Activated CD8-positive, alpha-beta T cell treated with anti-CD3 and anti-CD28 coated beads for 36 hours (primary cell): ENCODE data around the gene CLIC3. TPM values are rescaled to one million over a fixed set of nuclear protein-coding genes. Genes with fewer than 3 reads are reported as not detected.
A peak's percentile ranks its signal among the peaks of the same experiment; 100 is the strongest.

ENCODE experiments used
- ATAC-seq: fragments of 200-7000 bp; cut with Tn5 transposase; one replicate; pipeline ENCODE4 v1.10.0; 2021; ENCODE audit warnings: mild to moderate bottlenecking, moderate library complexity
- CTCF ChIA-PET: fragments of 350-600 bp; sonication (Branson Sonifier 250); formaldehyde crosslinking; loops from one replicate; lab custom pipeline; 2021; ENCODE audit warnings: antibody characterized with exemption; lab: Charles Lee
- POLR2A ChIA-PET: fragments of 350-600 bp; sonication (Branson Sonifier 250); formaldehyde crosslinking; loops from one replicate; lab custom pipeline; 2021; ENCODE audit warnings: antibody characterized with exemption; lab: Charles Lee
- DNase-seq: peaks from one replicate; pipeline ENCODE4 v3.0.0-alpha.2; 2020
- H3K27ac Mint-ChIP-seq: one replicate; pipeline ENCODE4 v1.8.0; 2021; ENCODE audit warnings: mild to moderate bottlenecking, mixed read lengths
- H3K27me3 Mint-ChIP-seq: one replicate; pipeline ENCODE4 v1.8.0; 2021; ENCODE audit warnings: mixed read lengths
- H3K36me3 Mint-ChIP-seq: one replicate; pipeline ENCODE4 v1.8.0; 2021; ENCODE audit warnings: low read depth, mixed read lengths
- H3K4me1 Mint-ChIP-seq: one replicate; pipeline ENCODE4 v1.8.0; 2021; ENCODE audit warnings: low read depth, mixed read lengths
- H3K4me3 Mint-ChIP-seq: one replicate; pipeline ENCODE4 v1.8.0; 2021; ENCODE audit warnings: mild to moderate bottlenecking, moderate library complexity, mixed read lengths
- H3K9me3 Mint-ChIP-seq: one replicate; pipeline ENCODE4 v1.8.0; 2021; ENCODE audit warnings: mixed read lengths
- intact Hi-C: fragments of 100-400 bp; cut with micrococcal nuclease; formaldehyde crosslinking; loops from one replicate; pipeline ENCODE4 v1.10.0; 2022
- total RNA-seq, 2 experiments: library from RNA; stranded (reverse); gene quantifications; one replicate each; pipeline ENCODE4 v1.2.3, GENCODE V29; 2021
- TF ChIP-seq, protein P1 (sequence below): fragments of 200-600 bp; IDR thresholded peaks from one replicate; pipeline ENCODE4 v1.8.0; 2022; ENCODE audit warnings: antibody characterized with exemption, mild to moderate bottlenecking

Gene CLIC3
- total RNA-seq, 2 experiments from 2014 or later: not detected

DNA sequence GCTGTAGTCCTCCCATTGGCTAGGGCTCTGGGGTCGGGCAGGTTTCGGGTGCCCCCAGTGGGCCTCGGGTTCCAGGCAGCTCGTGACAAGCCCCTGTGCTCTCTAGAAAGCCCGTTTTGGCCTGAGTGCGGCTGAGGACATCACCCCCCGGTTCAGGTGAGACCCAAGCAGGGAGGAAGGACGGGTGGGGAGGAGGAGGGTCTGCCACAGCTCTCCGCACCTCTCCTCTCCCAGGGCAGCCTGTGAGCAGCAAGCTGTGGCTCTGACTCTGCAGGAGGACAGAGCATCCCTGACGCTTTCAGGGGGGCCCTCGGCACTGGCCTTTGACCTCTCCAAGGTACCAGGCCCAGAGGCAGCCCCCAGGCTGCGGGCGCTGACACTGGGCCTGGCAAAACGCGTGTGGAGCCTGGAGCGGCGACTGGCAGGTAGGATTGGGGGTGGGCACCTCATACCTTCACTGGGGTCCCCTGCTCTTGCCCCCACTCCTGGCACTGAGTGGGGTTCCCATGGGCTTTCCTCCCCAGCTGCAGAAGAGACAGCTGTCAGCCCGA is 3.5 kb downstream of the CLIC3 start:
- TF ChIP-seq, protein P1, sequence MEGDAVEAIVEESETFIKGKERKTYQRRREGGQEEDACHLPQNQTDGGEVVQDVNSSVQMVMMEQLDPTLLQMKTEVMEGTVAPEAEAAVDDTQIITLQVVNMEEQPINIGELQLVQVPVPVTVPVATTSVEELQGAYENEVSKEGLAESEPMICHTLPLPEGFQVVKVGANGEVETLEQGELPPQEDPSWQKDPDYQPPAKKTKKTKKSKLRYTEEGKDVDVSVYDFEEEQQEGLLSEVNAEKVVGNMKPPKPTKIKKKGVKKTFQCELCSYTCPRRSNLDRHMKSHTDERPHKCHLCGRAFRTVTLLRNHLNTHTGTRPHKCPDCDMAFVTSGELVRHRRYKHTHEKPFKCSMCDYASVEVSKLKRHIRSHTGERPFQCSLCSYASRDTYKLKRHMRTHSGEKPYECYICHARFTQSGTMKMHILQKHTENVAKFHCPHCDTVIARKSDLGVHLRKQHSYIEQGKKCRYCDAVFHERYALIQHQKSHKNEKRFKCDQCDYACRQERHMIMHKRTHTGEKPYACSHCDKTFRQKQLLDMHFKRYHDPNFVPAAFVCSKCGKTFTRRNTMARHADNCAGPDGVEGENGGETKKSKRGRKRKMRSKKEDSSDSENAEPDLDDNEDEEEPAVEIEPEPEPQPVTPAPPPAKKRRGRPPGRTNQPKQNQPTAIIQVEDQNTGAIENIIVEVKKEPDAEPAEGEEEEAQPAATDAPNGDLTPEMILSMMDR: no peak
- ChIA-PET POLR2A (interaction anchor here (0.8 to 1.4 kb wide), 15 partner anchors 8 to 215 kb away, joined by 3 to 5 read pairs (median 3); partner anchors contain the start of genes LRRC26 and MAN1B1), CTCF (interaction anchor here (1.0 to 5.8 kb wide), 8 partner anchors 7 to 91 kb away, joined by 3 to 48 read pairs (median 4); partner anchors contain the start of genes ABCA2 and NPDC1)
- peaks cover 29% of the 10 kb centered on the region for H3K4me1 Mint-ChIP-seq
- peak overlapping the region; percentile 86 for H3K4me3 Mint-ChIP-seq
- no peaks in the 10 kb centered on the region for H3K9me3 Mint-ChIP-seq
- no peak for DNase-seq
- ATAC-seq: peak; percentile 0
- peaks cover 6% of the 10 kb centered on the region for H3K36me3 Mint-ChIP-seq
- peaks cover 3% of the 10 kb centered on the region for H3K27me3 Mint-ChIP-seq
- H3K27ac Mint-ChIP-seq: peak overlapping the region; percentile 88
- intact Hi-C loops: no loop called here

DNA sequence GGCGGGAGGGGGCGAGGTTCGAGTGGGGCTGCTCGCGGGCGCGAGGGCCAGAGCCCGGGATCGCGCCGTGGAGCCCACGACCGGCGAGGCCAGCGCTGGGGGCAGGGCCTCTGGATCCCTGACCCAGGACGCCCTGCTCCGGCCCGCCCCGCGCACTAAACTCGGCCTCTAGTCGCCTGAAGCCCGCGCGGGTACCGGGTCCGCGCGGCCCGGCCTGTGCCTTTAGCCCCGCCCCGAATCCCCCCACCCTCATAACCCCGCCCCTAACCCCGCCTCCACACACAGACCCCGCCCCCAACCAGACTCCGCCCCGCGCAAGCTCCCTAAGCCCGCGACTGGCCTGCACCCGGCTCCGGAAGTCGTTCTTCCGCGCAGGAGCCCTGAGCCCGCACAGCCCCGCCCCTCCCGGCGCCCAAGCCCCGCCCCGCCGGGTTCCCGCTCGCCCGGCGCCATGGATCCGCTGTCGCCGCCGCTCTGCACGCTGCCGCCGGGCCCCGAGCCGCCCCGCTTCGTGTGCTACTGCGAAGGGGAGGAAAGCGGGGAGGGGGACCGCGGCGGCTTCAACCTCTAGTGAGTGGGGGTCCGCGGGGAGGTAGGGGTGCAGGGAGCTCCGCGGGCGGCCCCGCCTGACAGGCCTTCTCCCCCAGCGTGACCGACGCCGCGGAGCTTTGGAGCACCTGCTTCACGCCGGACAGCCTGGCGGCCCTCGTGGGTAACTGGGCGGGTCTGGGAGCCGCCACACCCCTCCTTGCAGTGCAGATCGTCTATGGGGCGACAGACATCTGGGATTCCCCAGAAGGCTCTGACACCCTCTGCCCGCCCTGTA is 4.2 kb downstream of the CLIC3 start, which contains the start of gene PAXX:
Gene PAXX (plus strand): TSS at position 430 of the 826 bp plus-strand sequence. CDS start 22 bp downstream, at position 452.
- peaks cover 22% of the 10 kb centered on the region for H3K4me1 Mint-ChIP-seq
- TF ChIP-seq, protein P1: no peak
- POLR2A ChIA-PET: interaction anchor here (0.6 to 1.4 kb wide), 22 partner anchors 8 to 215 kb away, joined by 3 to 5 read pairs (median 3); partner anchors contain the start of genes LRRC26, MAN1B1 and TRAF2
- intact Hi-C loops: no loop called here
- ATAC-seq: peak; percentile 92
- no peaks in the 10 kb centered on the region for H3K27me3 Mint-ChIP-seq
- H3K36me3 Mint-ChIP-seq: peaks cover 6% of the 10 kb centered on the region
- DNase-seq: peak; percentile 96
- peak within 1 kb of the TSS; percentile 86 for H3K4me3 Mint-ChIP-seq
- H3K27ac Mint-ChIP-seq: peak within 1 kb of the TSS; percentile 88
- no peaks in the 10 kb centered on the region for H3K9me3 Mint-ChIP-seq
- CTCF ChIA-PET: interaction anchor here (1.0 to 5.8 kb wide), 11 partner anchors 8 to 321 kb away, joined by 3 to 48 read pairs (median 4); partner anchors contain the start of genes ABCA2 and NPDC1

DNA sequence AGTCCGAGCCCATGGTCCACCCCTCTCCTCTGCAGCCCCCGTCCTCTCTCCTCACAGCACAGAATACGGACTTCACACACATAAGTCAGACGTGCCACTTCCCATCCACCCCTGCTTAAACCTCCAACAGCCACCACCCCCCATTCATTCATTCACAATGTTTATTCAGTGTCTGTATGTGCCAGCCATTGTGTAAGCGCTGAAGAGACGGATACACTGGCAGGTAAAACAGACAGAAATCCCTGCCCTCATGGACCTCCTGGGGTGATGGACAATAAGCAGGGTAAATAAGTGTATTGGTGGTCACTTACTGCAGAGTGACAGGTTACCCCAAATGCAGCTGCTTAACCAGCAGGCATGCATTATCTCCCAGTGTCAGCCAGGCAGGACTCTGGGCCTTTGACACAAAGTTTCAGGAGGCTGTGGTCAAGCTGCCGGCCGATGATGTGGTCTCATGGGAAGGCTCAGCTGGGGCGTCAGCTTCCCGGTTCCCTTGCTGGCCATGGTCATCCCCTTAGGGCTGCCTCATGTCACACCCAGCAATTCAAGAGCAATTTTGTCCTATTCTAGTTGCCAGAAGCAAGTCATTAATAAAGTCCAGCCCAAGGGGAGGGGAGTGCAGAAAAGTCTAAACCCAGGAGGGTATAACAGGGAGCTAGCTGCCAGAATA is 6.0 kb downstream of the CLIC3 start:
- DNase-seq: no peak
- Mint-ChIP-seq H3K4me1 (peaks cover 15% of the 10 kb centered on the region), H3K27me3 (peaks cover 4% of the 10 kb centered on the region), H3K36me3 (peaks cover 6% of the 10 kb centered on the region), H3K9me3 (no peaks in the 10 kb centered on the region), H3K27ac (no peak overlapping the region), H3K4me3 (peak overlapping the region; percentile 86)
- TF ChIP-seq, protein P1: no peak
- ChIA-PET CTCF (interaction anchor here (0.9 to 5.8 kb wide), 4 partner anchors 8 to 45 kb away, joined by 3 to 48 read pairs (median 13); partner anchors contain the start of genes ABCA2 and LCNL1), POLR2A (interaction anchor here (0.9 to 1.8 kb wide), 4 partner anchors 9 to 128 kb away, joined by 3 to 5 read pairs (median 3); partner anchors contain the start of genes EDF1 and PTGDS)
- intact Hi-C loops: no loop called here
- no peak for ATAC-seq

DNA sequence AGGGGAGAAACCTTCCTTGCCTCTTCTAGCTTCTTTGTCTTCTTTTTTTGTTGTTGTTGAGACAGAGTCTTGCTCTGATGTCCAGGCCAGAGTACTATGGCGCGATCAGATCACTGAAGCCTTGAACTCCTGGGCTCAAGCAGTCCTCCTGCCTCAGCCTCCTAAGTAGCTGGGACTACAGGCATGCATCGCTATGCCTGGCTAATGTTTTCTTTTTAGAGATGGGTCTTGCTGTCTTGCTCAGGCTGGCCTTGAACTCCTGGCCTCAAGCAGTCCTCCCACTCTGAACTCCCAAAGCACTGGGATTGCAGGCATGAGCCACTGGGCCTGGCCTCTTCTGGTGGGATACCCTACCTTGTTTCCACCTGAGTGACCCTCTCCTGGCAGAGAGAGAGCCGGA is 7.5 kb downstream of the CLIC3 start:
- TF ChIP-seq, protein P1: no peak
- Mint-ChIP-seq H3K27ac (no peak overlapping the region), H3K27me3 (peaks cover 9% of the 10 kb centered on the region), H3K4me3 (no peak overlapping the region), H3K9me3 (no peaks in the 10 kb centered on the region), H3K36me3 (peaks cover 5% of the 10 kb centered on the region), H3K4me1 (peaks cover 12% of the 10 kb centered on the region)
- DNase-seq: no peak
- intact Hi-C loops: no loop called here
- ChIA-PET CTCF (interaction anchor here (0.8 to 5.8 kb wide), 5 partner anchors 11 to 79 kb away, joined by 3 to 48 read pairs (median 3); partner anchors contain the start of gene ABCA2), POLR2A (interaction anchor here (0.8 kb wide), 1 partner anchor 19 kb away, joined by 3 read pairs; no protein-coding TSS in a partner anchor)
- ATAC-seq: no peak
